SK-N-SH (cell line): ENCODE data around the gene NBL1.

ENCODE experiments used
- EP300 ChIP-seq, 2 experiments: IDR thresholded peaks; 2 replicates each; pipeline versions ENCODE4 v1.4.0 to v1.6.1; 2012; ENCODE audit warnings: borderline replicate concordance in 1 of 2, low read depth in 1 of 2, low read length in 1 of 2
- RAD21 ChIP-seq: IDR thresholded peaks from 2 replicates; pipeline ENCODE4 v1.6.1; 2012; ENCODE audit warnings: mild to moderate bottlenecking, low read length
- TF ChIP-seq, protein P1 (sequence below): fragments of 200-600 bp; sonication (generic); IDR thresholded peaks from 2 replicates; pipeline ENCODE4 v1.6.1; 2017; ENCODE audit warnings: antibody characterized with exemption, mild to moderate bottlenecking, moderate library complexity

DNA sequence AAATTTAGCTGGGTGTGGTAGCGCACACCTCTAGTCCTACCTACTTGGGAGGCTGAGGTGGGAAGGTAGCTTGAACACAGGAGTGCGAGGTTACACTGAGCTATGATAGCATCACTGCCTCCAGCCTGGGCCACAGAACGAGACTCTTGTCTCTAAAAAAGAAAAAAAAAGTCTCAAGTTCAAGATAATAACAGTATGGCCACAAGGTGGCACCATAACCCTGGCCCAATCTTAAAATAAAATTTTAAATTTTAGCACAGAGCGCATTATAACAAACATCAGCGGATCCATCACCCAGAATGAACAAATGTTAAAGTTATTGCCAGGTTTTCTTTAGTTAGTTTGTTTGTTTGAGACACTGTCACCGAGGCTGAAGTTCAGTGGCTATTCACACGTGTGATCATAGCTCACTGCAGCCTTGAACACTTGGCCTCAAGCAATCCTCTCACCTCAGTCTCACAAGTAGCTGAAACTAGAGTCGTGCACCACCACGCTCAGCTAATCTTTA, 17.7 kb downstream of the NBL1 start:
- TF ChIP-seq, protein P1, sequence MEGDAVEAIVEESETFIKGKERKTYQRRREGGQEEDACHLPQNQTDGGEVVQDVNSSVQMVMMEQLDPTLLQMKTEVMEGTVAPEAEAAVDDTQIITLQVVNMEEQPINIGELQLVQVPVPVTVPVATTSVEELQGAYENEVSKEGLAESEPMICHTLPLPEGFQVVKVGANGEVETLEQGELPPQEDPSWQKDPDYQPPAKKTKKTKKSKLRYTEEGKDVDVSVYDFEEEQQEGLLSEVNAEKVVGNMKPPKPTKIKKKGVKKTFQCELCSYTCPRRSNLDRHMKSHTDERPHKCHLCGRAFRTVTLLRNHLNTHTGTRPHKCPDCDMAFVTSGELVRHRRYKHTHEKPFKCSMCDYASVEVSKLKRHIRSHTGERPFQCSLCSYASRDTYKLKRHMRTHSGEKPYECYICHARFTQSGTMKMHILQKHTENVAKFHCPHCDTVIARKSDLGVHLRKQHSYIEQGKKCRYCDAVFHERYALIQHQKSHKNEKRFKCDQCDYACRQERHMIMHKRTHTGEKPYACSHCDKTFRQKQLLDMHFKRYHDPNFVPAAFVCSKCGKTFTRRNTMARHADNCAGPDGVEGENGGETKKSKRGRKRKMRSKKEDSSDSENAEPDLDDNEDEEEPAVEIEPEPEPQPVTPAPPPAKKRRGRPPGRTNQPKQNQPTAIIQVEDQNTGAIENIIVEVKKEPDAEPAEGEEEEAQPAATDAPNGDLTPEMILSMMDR: peak; percentile 83
- TF ChIP-seq EP300 (IDR thresholded peaks at IDR 0.05; ENCODE audit: borderline replicate concordance in 1 of 2, low read depth in 1 of 2, low read length in 1 of 2) (no peak), RAD21 (peak; percentile 75)
